GM12875 (cell line): ENCODE measurements around the gene TREML2.
"Not testable (repeated sequence)": the region's sequence is repeated elsewhere in the genome, so short reads cannot be mapped to it uniquely, and the experiment has no call there.

Source experiments
- H3K4me3 ChIP-seq: one replicate; pipeline ENCODE4 v1.5.1; 2011; ENCODE audit warnings: low read depth, low read length, control low read depth
- CTCF ChIP-seq: IDR thresholded peaks from 2 replicates; pipeline ENCODE4 v1.5.1; 2011; ENCODE audit warnings: low read depth, mild to moderate bottlenecking, control low read depth, inconsistent platforms, low read length, moderate library complexity, borderline replicate concordance; ENCODE audit not compliant: insufficient read depth

The TREML2 gene

GRCh38 chr6:41193171-41193734, 7.7 kb downstream of the TREML2 start:
- no peak overlapping the region for H3K4me3 ChIP-seq
- no peak for TF ChIP-seq CTCF

DNA sequence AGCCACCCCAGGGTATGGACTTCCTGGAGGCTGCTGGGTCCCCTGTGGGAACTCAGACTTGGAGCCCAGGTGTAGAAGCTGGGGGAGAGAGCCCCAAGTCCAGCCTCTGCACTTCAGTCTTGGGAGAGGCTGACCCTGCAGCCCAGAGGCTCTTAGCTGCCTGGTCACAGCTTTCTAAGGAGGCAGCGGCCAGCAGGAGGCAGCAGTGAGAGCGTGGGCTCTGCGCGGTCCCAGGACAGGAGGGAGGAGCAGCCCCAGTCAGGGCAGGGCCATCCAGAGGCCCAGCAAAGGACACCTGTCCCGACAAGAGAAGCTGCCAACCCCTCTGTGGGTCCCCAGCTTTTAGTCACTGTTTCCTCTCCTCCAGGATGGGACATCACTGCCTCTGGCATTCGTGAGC, 9.4 kb downstream of the TREML2 start:
- peak; percentile 48; the same call in 1 of the 2 replicates for TF ChIP-seq CTCF
- H3K4me3 ChIP-seq = no peak overlapping the region

DNA sequence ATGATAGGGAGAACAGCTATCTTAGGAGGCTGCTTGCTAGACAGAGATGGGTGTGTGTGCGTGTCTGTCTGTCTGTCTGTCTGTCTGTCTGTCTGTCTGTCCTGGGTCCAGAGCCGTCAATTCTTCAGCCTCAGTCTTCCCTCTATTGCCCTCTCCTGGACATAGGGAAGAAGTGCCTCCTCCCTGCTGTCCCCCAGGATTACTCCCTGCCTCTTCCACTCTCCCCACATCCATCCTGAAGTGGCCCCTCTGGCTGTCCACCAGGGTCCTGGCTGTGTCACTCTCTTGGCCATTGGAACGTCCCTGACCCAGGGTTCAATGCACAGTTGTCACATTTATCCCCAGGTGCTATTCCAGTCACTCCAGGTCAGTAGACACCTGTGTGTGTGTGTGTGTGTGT, 10.2 kb downstream of the TREML2 start:
- no peak overlapping the region for H3K4me3 ChIP-seq
- no peak for TF ChIP-seq CTCF

GRCh38 chr6:41189967-41190366, 11.0 kb downstream of the TREML2 start:
- H3K4me3 ChIP-seq = no peak overlapping the region
- no peak for TF ChIP-seq CTCF

GRCh38 chr6:41189046-41189445, 11.9 kb downstream of the TREML2 start:
- H3K4me3 ChIP-seq = not testable (repeated sequence)

- H3K4me3 ChIP-seq = no peak overlapping the region
- no peak for TF ChIP-seq CTCF
Measured at GRCh38 chr6:41187924-41188886, 12.7 kb downstream of the TREML2 start.

DNA sequence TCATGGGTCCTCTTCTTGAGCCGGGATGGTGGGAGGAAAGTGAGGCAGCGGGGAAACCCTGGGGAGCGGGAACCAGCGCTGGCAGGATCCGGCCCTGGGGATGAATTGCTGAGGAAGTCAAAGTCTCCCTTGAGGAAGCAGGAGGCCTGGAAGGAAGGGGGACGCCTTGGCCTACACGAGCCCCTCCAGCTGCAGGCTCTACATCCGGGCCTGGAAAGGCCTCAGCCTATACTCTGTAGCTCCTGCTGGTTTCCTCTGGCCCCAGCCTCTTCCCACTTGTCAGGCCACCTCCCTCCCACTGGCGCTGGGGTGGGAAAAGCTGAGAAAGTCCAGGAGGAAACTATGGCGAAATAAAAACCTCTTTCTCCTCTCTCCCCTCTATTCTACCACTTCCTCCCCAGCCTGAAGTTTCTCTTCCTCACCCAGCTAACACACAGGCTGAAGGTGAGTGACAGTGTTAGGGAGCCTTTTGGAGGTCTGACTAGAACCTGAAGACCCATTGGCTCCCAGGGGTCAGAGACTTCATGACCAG, 14.9 kb downstream of the TREML2 start:
- TF ChIP-seq CTCF = no peak

More for the DNA sequence above, 14.9 kb downstream of the TREML2 start:
- H3K4me3 ChIP-seq = no peak overlapping the region
